ENCODE results near the gene CASQ2. TPM values are rescaled to one million over a fixed set of nuclear protein-coding genes. Genes with fewer than 3 reads are reported as not detected.

Gene CASQ2
- polyA plus RNA-seq, 1 experiment, result not detected

- Histone ChIP-seq H3K27ac (ENCODE audit: low read depth, low read length) (no peak overlapping the region), H3K4me3 (ENCODE audit: low read depth, low read length) (no peak overlapping the region), H3K27me3 (ENCODE audit: control insufficient read depth, insufficient read depth, low read length) (peaks cover 4% of the 10 kb centered on the region), H3K9me3 (ENCODE audit: control insufficient read depth, insufficient read depth, low read length) (no peaks in the 10 kb centered on the region)
- ChIA-PET POLR2A (no interaction called here), CTCF (interaction anchor here (0.6 to 4.5 kb wide), 22 partner anchors 11 to 109 kb away, joined by 3 to 97 read pairs (median 22); no protein-coding TSS in a partner anchor)
- DNase-seq (ENCODE audit: low read depth, low spot score), result no peak
- no peak for TF ChIP-seq CTCF (IDR thresholded peaks at IDR 0.05; ENCODE audit: low read depth, low read length)
These were observed 63.2 kb downstream of the CASQ2 start for GRCh38 chr1:115705085-115705951.

- CTCF ChIA-PET, result interaction anchor here (1.0 to 1.5 kb wide), 2 partner anchors 69 to 95 kb away, joined by 6 read pairs; no protein-coding TSS in a partner anchor
- TF ChIP-seq CTCF (IDR thresholded peaks at IDR 0.05; ENCODE audit: low read depth, low read length), result no peak
These were observed 65.6 kb downstream of the CASQ2 start for GRCh38 chr1:115702959-115703358.

GRCh38 chr1:115701090-115701489 is 67.4 kb downstream of the CASQ2 start:
- CTCF ChIA-PET, result no interaction called here
- no peaks in the 10 kb centered on the region for H3K9me3 ChIP-seq (ENCODE audit: control insufficient read depth, insufficient read depth, low read length)
- DNase-seq (ENCODE audit: low read depth, low spot score), result no peak
- H3K27me3 ChIP-seq (ENCODE audit: control insufficient read depth, insufficient read depth, low read length), result peaks cover 3% of the 10 kb centered on the region
- TF ChIP-seq CTCF (IDR thresholded peaks at IDR 0.05; ENCODE audit: low read depth, low read length), result no peak
- H3K4me3 ChIP-seq (ENCODE audit: low read depth, low read length), result no peak overlapping the region
- no peak overlapping the region for H3K27ac ChIP-seq (ENCODE audit: low read depth, low read length)
- POLR2A ChIA-PET, result no interaction called here

More at GRCh38 chr1:115702959-115703358, 65.6 kb downstream of the CASQ2 start:
- Histone ChIP-seq H3K4me3 (ENCODE audit: low read depth, low read length) (no peak overlapping the region), H3K27ac (ENCODE audit: low read depth, low read length) (no peak overlapping the region), H3K27me3 (ENCODE audit: control insufficient read depth, insufficient read depth, low read length) (no peaks in the 10 kb centered on the region), H3K9me3 (ENCODE audit: control insufficient read depth, insufficient read depth, low read length) (no peaks in the 10 kb centered on the region)
- DNase-seq (ENCODE audit: low read depth, low spot score), result no peak
- POLR2A ChIA-PET, result no interaction called here

- H3K4me3 ChIP-seq (ENCODE audit: low read depth, low read length), result no peak overlapping the region
- no peaks in the 10 kb centered on the region for H3K9me3 ChIP-seq (ENCODE audit: control insufficient read depth, insufficient read depth, low read length)
- H3K27ac ChIP-seq (ENCODE audit: low read depth, low read length), result no peak overlapping the region
- POLR2A ChIA-PET, result no interaction called here
- H3K27me3 ChIP-seq (ENCODE audit: control insufficient read depth, insufficient read depth, low read length), result peaks cover 3% of the 10 kb centered on the region
- no peak for TF ChIP-seq CTCF (IDR thresholded peaks at IDR 0.05; ENCODE audit: low read depth, low read length)
- DNase-seq (ENCODE audit: low read depth, low spot score), result no peak
- CTCF ChIA-PET, result no interaction called here
These were observed 70.9 kb downstream of the CASQ2 start for GRCh38 chr1:115697619-115698018.

- CTCF ChIA-PET, result interaction anchor here (3.8 kb wide), 1 partner anchor 11 kb away, joined by 39 read pairs; no protein-coding TSS in a partner anchor
- no peak overlapping the region for H3K27ac ChIP-seq (ENCODE audit: low read depth, low read length)
- H3K27me3 ChIP-seq (ENCODE audit: control insufficient read depth, insufficient read depth, low read length), result peaks cover 3% of the 10 kb centered on the region
- H3K4me3 ChIP-seq (ENCODE audit: low read depth, low read length), result no peak overlapping the region
- TF ChIP-seq CTCF (IDR thresholded peaks at IDR 0.05; ENCODE audit: low read depth, low read length), result no peak
- POLR2A ChIA-PET, result no interaction called here
- no peaks in the 10 kb centered on the region for H3K9me3 ChIP-seq (ENCODE audit: control insufficient read depth, insufficient read depth, low read length)
- DNase-seq (ENCODE audit: low read depth, low spot score), result no peak
These were observed 73.7 kb downstream of the CASQ2 start for GRCh38 chr1:115694805-115695204.

Data from AG04450 (cell line).